HepG2 (cell line): Measurements from ENCODE around the gene MYRFL. TPM values are rescaled to one million over a fixed set of nuclear protein-coding genes. Genes with fewer than 3 reads are reported as not detected.

Experiments
- ATAC-seq: fragments of 200-7000 bp; cut with Tn5 transposase; 3 replicates; pipeline ENCODE4 v1.9.1; 2020; ENCODE audit warnings: mild to moderate bottlenecking, moderate library complexity
- BruUV-seq: library from RNA; stranded (reverse); fragments of 400-500 nt; replicated peaks from 2 replicates; lab custom pipeline; 2021; lab: Mats Ljungman, UMichigan
- CTCF ChIA-PET: fragments of 300-600 bp; formaldehyde crosslinking; extraction: SDS; loops from one replicate; lab custom pipeline; 2021; ENCODE audit warnings: low total read pairs, inconsistent platforms, low intra/inter-chr PET ratio; lab: Yijun Ruan, JAX
- POLR2A ChIA-PET: fragments of 350-600 bp; sonication (Branson Sonifier 250); formaldehyde crosslinking; loops from one replicate; lab custom pipeline; 2020; ENCODE audit warnings: antibody characterized with exemption, inconsistent platforms; lab: Yijun Ruan, JAX
- DNase-seq: peaks from one replicate; pipeline ENCODE4 v3.0.0-alpha.2; 2015; ENCODE audit warnings: low spot score
- FAIRE-seq: peaks from 3 replicates; lab custom pipeline; 2011; peaks lifted over from hg19 to GRCh38; lab: Jason Lieb, UNC
- H2AFZ ChIP-seq: one replicate; pipeline ENCODE4 v1.6.1; 2011; ENCODE audit warnings: low read length, inconsistent platforms
- H3K27ac ChIP-seq: fragments of 300-600 bp; 3 replicates; pipeline ENCODE4 v1.8.0; 2011; ENCODE audit warnings: mixed run types, mild to moderate bottlenecking, mixed read lengths, low read length, inconsistent platforms; ENCODE audit not compliant: insufficient read depth; ENCODE audit errors: extremely low read length
- H3K27me3 ChIP-seq, 2 experiments: fragments of 200-600 bp in 1 of 2; 2 replicates in 1 of 2; 3 replicates in 1 of 2; pipeline versions ENCODE4 v1.6.0 to v1.8.0; 2011; ENCODE audit warnings: low read length in 2 of 2, mild to moderate bottlenecking in 2 of 2, moderate library complexity in 2 of 2, inconsistent platforms in 1 of 2; ENCODE audit not compliant: insufficient read depth in 2 of 2, control insufficient read depth in 1 of 2
- H3K36me3 ChIP-seq, 2 experiments: fragments of 200-600 bp in 1 of 2; replicated peaks in 1 of 2; 2 replicates in 1 of 2; 3 replicates in 1 of 2; pipeline versions ENCODE4 v1.5.1 to v1.8.0; 2011; ENCODE audit warnings: low read length in 2 of 2, inconsistent platforms in 1 of 2; ENCODE audit not compliant: insufficient read depth in 2 of 2, control insufficient read depth in 1 of 2
- H3K4me1 ChIP-seq: 2 replicates; pipeline ENCODE4 v1.5.1; 2012; ENCODE audit warnings: low read length, inconsistent platforms; ENCODE audit not compliant: insufficient read depth
- H3K4me2 ChIP-seq: 2 replicates; pipeline ENCODE4 v1.6.0; 2011; ENCODE audit warnings: low read depth, low read length, inconsistent platforms
- H3K4me3 ChIP-seq, 3 experiments: fragments of 200-600 bp in 1 of 3; sonication (generic), shearing (Covaris generic) in 1 of 3; replicated peaks in 1 of 3; 2 replicates each; pipeline ENCODE4 v1.5.1; 2011 to 2016; ENCODE audit warnings: low read length in 3 of 3, inconsistent platforms in 2 of 3, low read depth in 2 of 3, mild to moderate bottlenecking in 2 of 3, control low read depth in 1 of 3, mixed read lengths in 1 of 3; ENCODE audit not compliant: insufficient read depth in 1 of 3
- H3K79me2 ChIP-seq: one replicate; pipeline ENCODE4 v1.6.1; 2011; ENCODE audit warnings: low read length, inconsistent platforms; ENCODE audit not compliant: insufficient read depth
- H3K9ac ChIP-seq: 2 replicates; pipeline ENCODE4 v1.6.0; 2011; ENCODE audit warnings: mild to moderate bottlenecking, low read depth, low read length, inconsistent platforms; ENCODE audit not compliant: insufficient read depth
- H3K9me3 ChIP-seq: 2 replicates; pipeline ENCODE4 v1.5.1; 2012; ENCODE audit warnings: mild to moderate bottlenecking, low read length
- H4K20me1 ChIP-seq: 2 replicates; pipeline ENCODE4 v1.6.0; 2011; ENCODE audit warnings: inconsistent platforms, mild to moderate bottlenecking, low read length, moderate library complexity; ENCODE audit not compliant: insufficient read depth
- AKAP8 ChIP-seq: sonication (generic); formaldehyde crosslinking; IDR thresholded peaks from 2 replicates; pipeline ENCODE4 v1.5.1; 2020; ENCODE audit warnings: mild to moderate bottlenecking, missing genetic modification reagents
- HDAC2 ChIP-seq: sonication (generic); formaldehyde crosslinking; IDR thresholded peaks from 2 replicates; pipeline ENCODE4 v1.4.0; 2020; ENCODE audit warnings: missing genetic modification reagents
- HOXA9 ChIP-seq: sonication (generic); formaldehyde crosslinking; IDR thresholded peaks from 2 replicates; pipeline ENCODE4 v1.8.1; 2022; ENCODE audit warnings: missing genetic modification reagents, mild to moderate bottlenecking, moderate library complexity, borderline replicate concordance
- IKZF5 ChIP-seq: IDR thresholded peaks from 2 replicates; pipeline ENCODE4 v1.6.1; 2018; ENCODE audit warnings: missing genetic modification reagents, mild to moderate bottlenecking, missing compliant biosample characterization
- NFIC ChIP-seq: IDR thresholded peaks from 2 replicates; pipeline ENCODE4 v1.6.1; 2012; ENCODE audit warnings: mild to moderate bottlenecking, low read length, inconsistent platforms
- PHF21A ChIP-seq: sonication (generic); formaldehyde crosslinking; IDR thresholded peaks from 2 replicates; pipeline ENCODE4 v1.5.0; 2020; ENCODE audit warnings: mild to moderate bottlenecking, missing genetic modification reagents
- SETDB1 ChIP-seq: sonication (generic); formaldehyde crosslinking; IDR thresholded peaks from 2 replicates; pipeline ENCODE4 v1.5.1; 2020; ENCODE audit warnings: missing genetic modification reagents, mild to moderate bottlenecking, borderline replicate concordance
- SMAD1 ChIP-seq: sonication (generic); formaldehyde crosslinking; IDR thresholded peaks from 2 replicates; pipeline ENCODE4 v1.4.0; 2020; ENCODE audit warnings: missing genetic modification reagents, low read depth, mild to moderate bottlenecking, borderline replicate concordance
- TRAFD1 ChIP-seq: sonication (generic); formaldehyde crosslinking; IDR thresholded peaks from 2 replicates; pipeline ENCODE4 v1.5.1; 2020; ENCODE audit warnings: missing genetic modification reagents, mild to moderate bottlenecking, borderline replicate concordance
- ZFAT ChIP-seq: sonication (generic); formaldehyde crosslinking; conservative IDR thresholded peaks from 2 replicates; pipeline ENCODE4 v1.8.1; 2023; ENCODE audit warnings: missing genetic modification reagents, inconsistent platforms
- ZNF33B ChIP-seq: sonication (generic); formaldehyde crosslinking; IDR thresholded peaks from 2 replicates; pipeline ENCODE4 v1.5.1; 2020; ENCODE audit warnings: mild to moderate bottlenecking, missing genetic modification reagents
- ZNF496 ChIP-seq: sonication (generic); formaldehyde crosslinking; IDR thresholded peaks from 2 replicates; pipeline ENCODE4 v1.8.1; 2023; ENCODE audit warnings: mild to moderate bottlenecking, moderate library complexity, missing genetic modification reagents; ENCODE audit not compliant: insufficient replicate concordance
- WGBS: methylation state at CpG from one replicate; pipeline ENCODE4 v1.1.6; 2017; ENCODE audit warnings: low lambda C conversion rate; 5-methylcytosine and 5-hydroxymethylcytosine counted together
- in situ Hi-C: cut with HindIII; loops from 2 replicates; pipeline ENCODE4 v1.10.0; 2017; ENCODE audit warnings: low pct_unique_long_range_greater_than_20kb; ENCODE audit not compliant: extremely low pct_ligation_motif_present
- intact Hi-C: fragments of 100-400 bp; cut with micrococcal nuclease; formaldehyde crosslinking; loops from one replicate; pipeline ENCODE4 v1.10.0; 2022; ENCODE audit not compliant: unreplicated experiment
- polyA plus RNA-seq, 8 experiments: library from polyadenylated mRNA; depleted of rRNA in 3 of 8; stranded (reverse) in 7 of 8; unstranded in 1 of 8; fragments of >200 nt; fragmentation: Illumina TruSeq in 4 of 8; extraction: Trizol in 4 of 8; gene quantifications; 2 replicates each; pipeline versions ENCODE4 v1.2.1 to v1.2.3, GENCODE V29; 2011 to 2016; ENCODE audit warnings: low read depth in 4 of 8, missing spikeins in 1 of 8, mixed read lengths in 1 of 8; ENCODE audit not compliant: insufficient read depth in 1 of 8
- total RNA-seq, 5 experiments: library from RNA; depleted of rRNA; stranded (reverse); fragments of >200 nt; fragmentation: Illumina TruSeq; extraction: Trizol; gene quantifications; 2 replicates each; pipeline ENCODE4 v1.2.3, GENCODE V29; 2016; ENCODE audit warnings: low read depth in 1 of 5
- TF ChIP-seq, protein P1 (sequence below): IDR thresholded peaks from 2 replicates; pipeline ENCODE4 v1.6.1; 2016; ENCODE audit warnings: missing compliant biosample characterization, missing genetic modification reagents, borderline replicate concordance

Gene MYRFL
- total and polyA plus RNA-seq, 2 of the 13 experiments (the other 11 are each of a cell fraction or from before 2014, with no cell fraction given) = 0.09 to 0.11 TPM

DNA sequence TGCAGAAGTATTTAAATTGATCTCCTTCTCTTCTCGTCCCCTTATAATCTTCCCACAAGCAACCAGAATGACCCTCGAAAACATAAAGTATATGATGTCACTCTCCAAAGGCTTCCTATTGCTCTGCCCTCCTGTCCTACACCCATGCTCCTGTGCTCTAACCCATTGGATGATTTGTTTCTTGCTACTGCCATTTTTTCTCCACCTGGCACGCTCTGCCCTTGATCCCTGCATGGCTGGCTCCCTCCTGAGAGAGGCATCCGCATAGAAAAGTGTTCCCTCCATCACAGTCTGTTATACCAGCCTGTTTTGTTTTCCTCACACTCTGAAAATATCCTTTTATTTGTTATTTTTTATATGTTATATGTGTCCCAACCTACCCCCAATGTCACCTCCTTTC is 19.8 kb downstream of the MYRFL start:
- Histone ChIP-seq H2AFZ (no peak overlapping the region), H3K4me2 (no peak overlapping the region)
- TF ChIP-seq ZNF496 (CRISPR knock-in tag) (no peak), NFIC (no peak), HDAC2 (CRISPR knock-in tag) (no peak), SMAD1 (no peak), HOXA9 (CRISPR knock-in tag) (no peak)
- TF ChIP-seq, all 625 proteins: peak for 0
- no peaks in the 10 kb centered on the region for H3K9me3 ChIP-seq
- WGBS = 10% methylated on average over 4 of the region's 4 CpGs
- FAIRE-seq (no peak), ATAC-seq (no peak), DNase-seq (no peak)
- H3K27ac ChIP-seq = no peak overlapping the region
- no peaks in the 10 kb centered on the region for H3K4me1 ChIP-seq
- no peaks in the 10 kb centered on the region for H3K36me3 ChIP-seq
- POLR2A ChIA-PET = no interaction called here
- H3K9ac ChIP-seq = no peak overlapping the region
- no peaks in the 10 kb centered on the region for H4K20me1 ChIP-seq
- no peaks in the 10 kb centered on the region for H3K79me2 ChIP-seq
- in situ Hi-C loops = no loop called here
- no peaks in the 10 kb centered on the region for H3K27me3 ChIP-seq
- CTCF ChIA-PET = no interaction called here
- H3K4me3 ChIP-seq = no peak overlapping the region
- intact Hi-C loops = no loop called here
- no TSS peak for BruUV-seq

DNA sequence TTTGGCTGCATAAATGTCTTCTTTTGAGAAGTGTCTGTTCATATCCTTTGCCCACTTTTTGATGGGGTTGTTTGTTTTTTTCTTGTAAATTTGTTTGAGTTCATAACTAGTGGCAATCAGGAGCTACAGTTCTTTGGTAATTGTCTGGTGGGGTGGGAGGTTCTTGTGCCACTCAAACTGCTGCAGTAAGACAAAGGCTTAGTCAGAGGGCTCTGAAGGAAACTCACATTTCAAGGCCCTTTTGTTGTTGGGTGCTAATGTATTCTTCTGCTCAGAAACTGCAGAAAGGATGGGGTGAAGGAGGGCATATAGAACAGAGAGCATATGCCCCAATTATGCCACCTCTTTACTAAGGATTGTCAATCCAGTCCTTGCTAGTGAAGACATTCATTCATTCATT is 21.9 kb downstream of the MYRFL start:
- BruUV-seq = no TSS peak

More for the DNA sequence above, 21.9 kb downstream of the MYRFL start:
- no peaks in the 10 kb centered on the region for H3K79me2 ChIP-seq
- no peak overlapping the region for H3K9ac ChIP-seq
- ATAC-seq (no peak), DNase-seq (no peak), FAIRE-seq (no peak)
- ChIA-PET POLR2A (no interaction called here), CTCF (no interaction called here)
- H3K9me3 ChIP-seq = no peaks in the 10 kb centered on the region
- H3K4me3 ChIP-seq = no peak overlapping the region
- TF ChIP-seq ZNF33B = no peak
- TF ChIP-seq SETDB1 = no peak
- TF ChIP-seq, protein P1, sequence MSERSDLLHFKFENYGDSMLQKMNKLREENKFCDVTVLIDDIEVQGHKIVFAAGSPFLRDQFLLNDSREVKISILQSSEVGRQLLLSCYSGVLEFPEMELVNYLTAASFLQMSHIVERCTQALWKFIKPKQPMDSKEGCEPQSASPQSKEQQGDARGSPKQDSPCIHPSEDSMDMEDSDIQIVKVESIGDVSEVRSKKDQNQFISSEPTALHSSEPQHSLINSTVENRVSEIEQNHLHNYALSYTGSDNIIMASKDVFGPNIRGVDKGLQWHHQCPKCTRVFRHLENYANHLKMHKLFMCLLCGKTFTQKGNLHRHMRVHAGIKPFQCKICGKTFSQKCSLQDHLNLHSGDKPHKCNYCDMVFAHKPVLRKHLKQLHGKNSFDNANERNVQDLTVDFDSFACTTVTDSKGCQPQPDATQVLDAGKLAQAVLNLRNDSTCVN = no peak
- TF ChIP-seq PHF21A (CRISPR knock-in tag) = no peak
- TF ChIP-seq AKAP8 (CRISPR knock-in tag) = no peak
- no peak for TF ChIP-seq TRAFD1
- TF ChIP-seq ZFAT (CRISPR knock-in tag) = no peak
- TF ChIP-seq HDAC2 (CRISPR knock-in tag) = no peak
- no peak for TF ChIP-seq IKZF5 (CRISPR knock-in tag)
- intact Hi-C loops = no loop called here
- H3K36me3 ChIP-seq = no peaks in the 10 kb centered on the region
- H2AFZ ChIP-seq = no peak overlapping the region
- H4K20me1 ChIP-seq = no peaks in the 10 kb centered on the region
- in situ Hi-C loops = no loop called here
- no peak overlapping the region for H3K27ac ChIP-seq
- no peaks in the 10 kb centered on the region; a peak in 1 of 5 replicates for H3K27me3 ChIP-seq
- no peak overlapping the region for H3K4me2 ChIP-seq
- H3K4me1 ChIP-seq = no peaks in the 10 kb centered on the region
